HG02870 (cell line): Measurements from ENCODE around the gene LYRM4.

Experiments used
- ATAC-seq: cut with Tn5 transposase; IDR thresholded peaks from one replicate; pipeline ENCODE4 v1.9.1; 2021; ENCODE audit warnings: mild to moderate bottlenecking, moderate library complexity; ENCODE audit not compliant: unreplicated experiment

The LYRM4 gene

DNA sequence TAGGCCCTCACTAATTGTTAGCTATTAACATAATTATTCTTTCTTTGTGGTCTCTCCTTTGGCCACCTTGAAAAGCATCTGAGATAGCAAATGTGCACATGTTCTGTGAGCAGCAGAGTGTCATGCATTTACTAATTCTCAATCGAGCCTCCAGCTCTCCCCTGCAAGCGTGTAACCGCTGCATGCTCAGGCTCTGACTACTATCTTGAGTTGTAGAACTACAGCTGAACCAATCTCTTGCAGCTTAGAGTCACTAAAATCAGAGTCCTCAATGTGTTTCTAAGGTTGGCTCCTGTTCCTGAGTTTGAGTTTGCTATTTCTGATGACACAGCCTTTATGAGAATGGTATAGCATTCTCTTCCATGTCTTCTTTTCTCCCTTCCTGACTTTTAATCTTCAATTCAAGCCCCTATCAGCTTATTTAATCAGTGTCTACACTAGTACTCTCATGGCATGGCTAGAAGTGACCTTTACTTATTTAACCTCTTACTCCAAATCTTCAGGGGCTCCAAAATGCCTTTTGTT lies 110.1 kb downstream of the LYRM4 start:
- no peak for ATAC-seq

DNA sequence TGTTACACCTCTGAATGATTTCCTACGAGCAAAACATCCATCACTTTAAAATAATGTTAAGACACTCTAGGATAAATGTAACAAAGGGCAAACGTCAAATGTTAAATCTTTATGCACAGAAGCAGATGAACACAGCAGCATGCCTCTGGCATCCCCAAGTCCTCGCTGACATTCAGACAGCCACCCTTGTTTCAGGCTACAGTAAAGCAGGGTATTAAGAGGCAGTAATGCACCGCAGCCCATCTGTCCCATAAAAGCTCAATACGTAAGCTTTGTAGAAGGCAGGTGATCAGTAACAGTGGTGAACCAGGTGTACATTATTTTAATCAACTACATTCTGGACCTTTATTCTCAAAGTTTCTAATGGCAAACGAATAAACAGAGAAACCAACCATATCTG lies 110.9 kb downstream of the LYRM4 start:
- no peak for ATAC-seq

DNA sequence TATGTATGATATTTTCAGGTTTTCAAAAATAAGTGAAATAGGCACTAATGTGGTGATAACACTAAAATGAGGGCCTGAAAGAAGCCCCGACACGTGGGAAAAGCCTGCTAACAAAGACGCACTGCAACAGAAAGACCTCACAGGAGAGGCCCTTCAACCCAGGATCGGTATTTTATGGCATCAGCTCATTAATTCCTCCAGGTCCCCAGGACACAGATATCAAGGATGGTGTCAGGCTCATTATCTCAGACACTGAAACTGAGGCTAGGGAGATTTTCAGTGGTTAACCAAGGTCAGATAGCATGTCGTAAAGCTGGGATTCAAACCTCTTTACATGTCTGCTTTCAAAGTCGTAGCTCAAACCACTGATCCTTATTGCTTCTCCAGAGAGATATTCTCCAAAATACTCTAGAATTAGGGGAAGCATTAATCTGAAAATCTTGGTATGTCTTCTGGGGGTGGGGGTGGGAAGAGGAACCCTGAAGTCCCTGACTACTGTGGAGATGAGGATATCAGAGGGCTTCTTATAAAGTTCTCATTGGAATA lies 111.5 kb downstream of the LYRM4 start:
- no peak for ATAC-seq

- no peak for ATAC-seq
Observed at GRCh38 chr6:5146398-5146797, 114.4 kb downstream of the LYRM4 start.

DNA sequence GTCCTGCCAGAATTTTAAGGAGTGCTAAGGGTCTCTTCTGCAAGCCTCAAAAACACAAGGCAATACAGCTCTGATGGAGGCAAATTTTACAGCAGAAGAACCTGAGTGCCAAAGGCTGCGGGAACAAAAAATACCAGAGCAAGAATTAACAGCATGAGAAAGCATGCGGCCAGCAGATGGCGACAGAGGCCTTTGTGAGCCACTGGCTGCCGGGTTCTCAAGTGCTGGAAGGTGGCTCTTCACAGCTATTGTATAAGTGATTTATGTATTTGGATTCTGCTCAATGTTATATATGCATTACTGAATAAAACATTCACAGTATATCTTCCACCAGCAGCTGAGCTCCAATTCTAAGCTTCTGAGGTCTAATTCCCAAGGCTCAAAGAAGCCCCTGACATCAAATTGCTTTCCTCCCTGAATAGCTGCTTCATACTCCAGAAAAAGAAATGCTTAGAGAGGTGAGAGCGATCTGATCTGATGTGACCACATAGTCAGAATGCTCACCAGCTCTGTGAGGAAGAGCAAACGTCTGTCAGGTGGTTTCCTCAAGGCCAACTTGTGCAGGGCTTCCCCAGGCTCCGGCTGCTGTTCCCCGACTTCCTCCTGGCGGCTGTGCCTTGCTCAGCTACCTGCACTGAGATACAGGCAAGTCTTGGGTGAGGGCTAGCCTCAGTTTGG lies 117.0 kb downstream of the LYRM4 start:
- ATAC-seq: no peak

GRCh38 chr6:5142915-5143314 lies 117.8 kb downstream of the LYRM4 start:
- no peak for ATAC-seq

GRCh38 chr6:5142131-5142530 lies 118.6 kb downstream of the LYRM4 start:
- no peak for ATAC-seq

DNA sequence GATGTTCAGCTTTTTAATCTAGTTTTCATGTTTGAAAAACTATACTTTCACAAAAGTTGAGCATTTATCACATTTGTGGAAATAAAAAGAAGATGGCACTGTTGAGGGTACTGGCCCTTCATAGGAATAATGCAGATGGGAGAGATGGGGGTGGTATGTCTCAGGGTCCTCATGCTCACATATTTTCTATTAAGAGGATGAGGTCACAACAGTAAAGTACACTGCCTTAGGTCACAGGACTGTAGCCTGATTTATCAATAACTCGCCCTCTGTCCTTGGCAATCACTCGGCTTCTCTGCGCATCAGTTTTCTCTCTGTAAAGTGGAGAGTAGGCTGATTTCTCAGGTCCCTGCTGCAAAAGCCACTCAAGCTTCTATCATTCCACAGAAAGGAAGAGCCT lies 119.7 kb downstream of the LYRM4 start:
- no peak for ATAC-seq

DNA sequence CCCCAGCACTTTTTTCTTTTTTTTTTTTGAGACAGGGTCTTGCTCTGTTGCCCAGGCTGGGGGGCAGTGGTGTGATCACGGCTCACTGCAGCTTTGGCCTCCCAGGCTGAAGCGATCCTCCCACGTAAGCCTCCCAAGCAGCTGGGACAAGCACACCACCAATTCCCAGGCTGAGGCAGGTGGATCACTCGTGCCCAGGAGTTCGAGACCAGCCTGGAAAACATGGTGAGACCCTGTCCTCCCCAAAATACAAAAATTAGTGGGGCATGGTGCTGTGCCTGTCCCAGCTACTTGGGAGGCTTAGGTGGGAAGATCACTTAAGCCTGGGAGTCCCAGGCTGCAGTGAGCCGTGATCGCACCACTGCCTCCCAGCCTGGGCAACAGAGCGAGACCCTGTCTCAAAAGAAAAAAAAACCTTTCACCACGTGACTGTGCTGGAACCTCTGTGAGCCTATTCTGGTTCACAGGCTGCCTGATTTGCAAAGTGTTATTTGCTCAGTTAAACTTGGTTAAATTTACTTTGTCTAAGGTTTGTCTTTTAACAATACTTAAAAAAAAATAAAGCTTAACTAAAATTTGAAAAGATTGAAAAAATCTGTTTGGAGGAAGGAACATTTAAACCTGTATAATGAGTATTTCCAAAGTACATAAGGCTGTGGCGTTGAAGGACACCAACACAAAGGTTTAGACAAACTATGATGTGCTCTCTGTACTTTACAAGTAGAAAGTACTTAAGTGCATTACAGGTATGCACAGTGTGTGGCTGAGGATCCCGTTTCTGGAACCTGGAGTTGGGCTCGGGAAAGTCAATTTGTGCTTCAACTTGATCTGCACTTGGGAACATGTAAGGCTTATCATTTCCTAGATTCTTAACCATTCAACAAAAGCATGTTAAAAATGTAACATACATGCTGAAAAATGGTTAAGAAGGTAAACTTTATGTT lies 120.7 kb downstream of the LYRM4 start:
- ATAC-seq: no peak

DNA sequence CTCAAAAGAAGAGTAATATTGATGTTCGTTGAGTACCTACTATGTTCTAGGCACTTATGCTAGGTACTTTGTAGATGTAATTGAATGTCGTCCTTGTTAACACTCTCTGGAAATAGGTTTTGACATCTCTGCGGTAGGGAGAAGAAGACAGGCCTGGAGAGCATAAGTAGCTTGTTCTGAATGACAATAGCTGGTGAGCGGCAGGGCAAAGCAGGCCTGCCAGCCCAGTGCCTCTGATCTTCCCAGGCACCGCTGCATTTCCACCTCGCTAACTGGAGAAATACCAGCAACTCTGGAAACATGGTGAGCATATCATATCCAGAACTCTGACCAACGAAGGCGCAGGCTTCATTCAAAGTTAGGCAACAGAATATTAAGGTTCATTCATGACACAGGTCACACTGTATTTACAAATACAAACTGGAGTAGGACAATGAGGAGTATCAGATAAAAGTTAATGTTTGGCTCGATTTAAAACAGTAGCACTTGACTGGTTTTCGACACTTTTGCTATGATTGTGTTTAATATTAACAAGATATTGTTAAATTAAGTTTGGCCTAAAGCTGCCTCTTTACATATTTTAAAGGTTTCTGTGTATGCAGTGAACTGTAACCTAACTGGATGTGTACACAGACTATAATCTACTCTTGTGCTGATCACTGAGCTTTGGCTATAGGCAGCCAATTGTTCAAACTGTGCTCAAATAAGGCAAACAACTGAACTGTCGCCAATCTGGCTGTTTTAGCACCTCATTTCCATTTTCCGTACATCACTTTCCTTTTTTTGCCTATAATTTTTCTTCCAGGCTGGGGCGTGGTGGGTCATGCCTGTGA lies 121.5 kb downstream of the LYRM4 start:
- ATAC-seq: no peak

- ATAC-seq: no peak
Observed at GRCh38 chr6:5136851-5137250, 123.9 kb downstream of the LYRM4 start.

GRCh38 chr6:5135788-5136376 lies 124.9 kb downstream of the LYRM4 start:
- ATAC-seq: no peak

GRCh38 chr6:5133943-5134342 lies 126.8 kb downstream of the LYRM4 start:
- no peak for ATAC-seq

- ATAC-seq: peak; percentile 89
Observed at GRCh38 chr6:5132731-5133130, 128.0 kb downstream of the LYRM4 start.

- no peak for ATAC-seq
Observed at GRCh38 chr6:5130135-5130866, 130.4 kb downstream of the LYRM4 start.

GRCh38 chr6:5128351-5128750 lies 132.4 kb downstream of the LYRM4 start:
- ATAC-seq: no peak

DNA sequence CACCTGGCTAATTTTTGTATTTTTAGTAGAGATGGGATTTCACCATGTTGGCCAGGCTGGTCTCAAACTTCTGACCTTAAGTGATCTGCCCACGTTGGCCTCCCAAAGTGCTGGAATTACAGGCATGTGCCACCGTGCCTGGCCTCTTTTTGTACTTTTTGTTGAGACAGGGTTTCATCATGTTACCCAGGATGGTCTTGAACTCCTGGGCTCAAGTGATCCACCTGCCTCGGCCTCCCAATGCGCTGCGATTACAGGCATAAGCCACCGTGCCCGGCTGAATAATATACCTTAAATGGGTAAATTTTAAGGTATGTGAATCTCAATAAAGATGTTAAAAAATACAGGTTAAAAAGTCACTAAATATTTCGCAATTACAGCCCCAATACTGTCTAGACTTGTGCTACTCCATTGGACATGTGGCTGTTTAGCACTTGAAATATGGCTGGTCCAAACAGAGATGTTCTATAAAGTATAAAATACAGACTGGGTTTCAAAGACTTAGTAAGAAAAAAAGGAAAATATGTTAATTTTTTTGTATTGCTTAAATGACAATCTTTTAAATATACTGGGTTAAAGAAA lies 133.6 kb downstream of the LYRM4 start:
- no peak for ATAC-seq

- ATAC-seq: no peak
Observed at GRCh38 chr6:5126214-5126613, 134.5 kb downstream of the LYRM4 start.
